Natural killer cell (primary cell): ENCODE results near the gene NT5DC1. TPM values are rescaled to one million over a fixed set of nuclear protein-coding genes. Genes with fewer than 3 reads are reported as not detected.
A peak's percentile ranks its signal among the peaks of the same experiment; 100 is the strongest.

Experiments
- ATAC-seq, 3 donors: fragments of 150-1000 bp in 2 of 3; fragments of 200-7000 bp in 1 of 3; cut with Tn5 transposase; 1 replicate in 1 of 3; 2 replicates in 2 of 3; pipeline ENCODE4 v1.10.0; 2021; ENCODE audit warnings: mild to moderate bottlenecking in 2 of 3, moderate library complexity in 2 of 3
- DNase-seq, 2 donors: peaks; one replicate each; pipeline versions ENCODE4 v3.0.0 to v3.0.0-alpha.2; 2013 to 2021; ENCODE audit warnings: mixed read lengths in 1 of 2
- H3K27ac ChIP-seq: one replicate; pipeline ENCODE4 v1.5.1; 2013; ENCODE audit warnings: mild to moderate bottlenecking, low read length
- H3K27me3 ChIP-seq: one replicate; pipeline ENCODE4 v1.6.1; 2013; ENCODE audit warnings: low read length; ENCODE audit not compliant: control insufficient read depth, insufficient read depth
- H3K36me3 ChIP-seq: one replicate; pipeline ENCODE4 v1.6.1; 2013; ENCODE audit warnings: low read length; ENCODE audit not compliant: control insufficient read depth, insufficient read depth
- H3K4me1 ChIP-seq: one replicate; pipeline ENCODE4 v1.6.1; 2013; ENCODE audit warnings: low read length; ENCODE audit not compliant: control insufficient read depth, insufficient read depth
- H3K4me3 ChIP-seq: one replicate; pipeline ENCODE4 v1.5.1; 2013; ENCODE audit warnings: low read length
- H3K9me3 ChIP-seq: one replicate; pipeline ENCODE4 v1.6.1; 2013; ENCODE audit warnings: low read length; ENCODE audit not compliant: control insufficient read depth, insufficient read depth
- H3K27ac Mint-ChIP-seq, 2 donors: one replicate each; pipeline ENCODE4 v1.8.0; 2022; ENCODE audit warnings: mild to moderate bottlenecking in 2 of 2, mixed read lengths in 2 of 2, moderate library complexity in 1 of 2
- H3K27me3 Mint-ChIP-seq, 2 donors: one replicate each; pipeline ENCODE4 v1.8.0; 2022; ENCODE audit warnings: low read depth in 2 of 2, mixed read lengths in 2 of 2
- H3K36me3 Mint-ChIP-seq: one replicate; pipeline ENCODE4 v1.8.0; 2022; ENCODE audit warnings: mixed read lengths
- H3K4me1 Mint-ChIP-seq, 2 donors: one replicate each; pipeline ENCODE4 v1.8.0; 2022; ENCODE audit warnings: mixed read lengths in 2 of 2
- H3K4me3 Mint-ChIP-seq: one replicate; pipeline ENCODE4 v1.8.0; 2022; ENCODE audit warnings: mild to moderate bottlenecking, moderate library complexity, mixed read lengths
- H3K9me3 Mint-ChIP-seq, 2 donors: one replicate each; pipeline ENCODE4 v1.8.0; 2022; ENCODE audit warnings: mixed read lengths in 2 of 2
- WGBS: methylation state at CpG from one replicate; pipeline ENCODE4 v1.1.7; 2013; ENCODE audit warnings: missing lambda C conversion rate; ENCODE audit not compliant: insufficient coverage; 5-methylcytosine and 5-hydroxymethylcytosine counted together
- intact Hi-C: fragments of 100-400 bp; cut with micrococcal nuclease; formaldehyde crosslinking; loops from one replicate; pipeline ENCODE4 v1.14.2; 2022
- total RNA-seq, 4 donors: library from RNA; stranded (reverse); fragments of 120-200 nt in 1 of 4; gene quantifications; one replicate each; pipeline versions ENCODE4 v1.2.3 to v1.2.4, GENCODE V29; 2013 to 2022
- TF ChIP-seq, protein P1 (sequence below): fragments of 200-600 bp; IDR thresholded peaks from one replicate; pipeline ENCODE4 v1.8.0; 2022; ENCODE audit warnings: antibody characterized with exemption

Gene NT5DC1
- total RNA-seq, 3 donors from 2014 or later (not counting 1 experiment from before 2014, with no cell fraction given): 19.1 to 29.4 (median 20.5) TPM

GRCh38 chr6:116190550-116190949, 89.9 kb downstream of the NT5DC1 start:
- ATAC-seq: no peak
- no peak for DNase-seq
- no peak overlapping the region for H3K27ac Mint-ChIP-seq
- WGBS: 77% methylated on average over 4 of the region's 4 CpGs
- TF ChIP-seq, protein P1, sequence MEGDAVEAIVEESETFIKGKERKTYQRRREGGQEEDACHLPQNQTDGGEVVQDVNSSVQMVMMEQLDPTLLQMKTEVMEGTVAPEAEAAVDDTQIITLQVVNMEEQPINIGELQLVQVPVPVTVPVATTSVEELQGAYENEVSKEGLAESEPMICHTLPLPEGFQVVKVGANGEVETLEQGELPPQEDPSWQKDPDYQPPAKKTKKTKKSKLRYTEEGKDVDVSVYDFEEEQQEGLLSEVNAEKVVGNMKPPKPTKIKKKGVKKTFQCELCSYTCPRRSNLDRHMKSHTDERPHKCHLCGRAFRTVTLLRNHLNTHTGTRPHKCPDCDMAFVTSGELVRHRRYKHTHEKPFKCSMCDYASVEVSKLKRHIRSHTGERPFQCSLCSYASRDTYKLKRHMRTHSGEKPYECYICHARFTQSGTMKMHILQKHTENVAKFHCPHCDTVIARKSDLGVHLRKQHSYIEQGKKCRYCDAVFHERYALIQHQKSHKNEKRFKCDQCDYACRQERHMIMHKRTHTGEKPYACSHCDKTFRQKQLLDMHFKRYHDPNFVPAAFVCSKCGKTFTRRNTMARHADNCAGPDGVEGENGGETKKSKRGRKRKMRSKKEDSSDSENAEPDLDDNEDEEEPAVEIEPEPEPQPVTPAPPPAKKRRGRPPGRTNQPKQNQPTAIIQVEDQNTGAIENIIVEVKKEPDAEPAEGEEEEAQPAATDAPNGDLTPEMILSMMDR: no peak
- no peaks in the 10 kb centered on the region for H3K4me1 Mint-ChIP-seq
- H3K27me3 ChIP-seq: no peaks in the 10 kb centered on the region
- no peaks in the 10 kb centered on the region for H3K27me3 Mint-ChIP-seq
- H3K9me3 Mint-ChIP-seq: no peaks in the 10 kb centered on the region
- H3K4me1 ChIP-seq: no peaks in the 10 kb centered on the region
- no peak overlapping the region for H3K27ac ChIP-seq
- peaks cover 7% of the 10 kb centered on the region for H3K36me3 Mint-ChIP-seq
- no peak overlapping the region for H3K4me3 ChIP-seq
- H3K36me3 ChIP-seq: no peaks in the 10 kb centered on the region
- H3K4me3 Mint-ChIP-seq: no peak overlapping the region
- intact Hi-C loops: no loop called here
- no peaks in the 10 kb centered on the region for H3K9me3 ChIP-seq

- Histone ChIP-seq H3K27me3 (no peaks in the 10 kb centered on the region), H3K36me3 (no peaks in the 10 kb centered on the region), H3K4me3 (no peak overlapping the region), H3K27ac (no peak overlapping the region), H3K9me3 (no peaks in the 10 kb centered on the region), H3K4me1 (no peaks in the 10 kb centered on the region)
- TF ChIP-seq, protein P1: no peak
- H3K36me3 Mint-ChIP-seq: no peaks in the 10 kb centered on the region
- H3K9me3 Mint-ChIP-seq: no peaks in the 10 kb centered on the region
- intact Hi-C loops: no loop called here
- no peaks in the 10 kb centered on the region for H3K27me3 Mint-ChIP-seq
- H3K4me3 Mint-ChIP-seq: no peak overlapping the region
- H3K27ac Mint-ChIP-seq: no peak overlapping the region
- 97% methylated on average over 2 of the region's 2 CpGs for WGBS
- H3K4me1 Mint-ChIP-seq: peaks cover 0 to 4% of the 10 kb centered on the region in 2 donors
- no peak for ATAC-seq
- no peak for DNase-seq
These were observed 91.2 kb downstream of the NT5DC1 start for GRCh38 chr6:116191881-116192280.

DNA sequence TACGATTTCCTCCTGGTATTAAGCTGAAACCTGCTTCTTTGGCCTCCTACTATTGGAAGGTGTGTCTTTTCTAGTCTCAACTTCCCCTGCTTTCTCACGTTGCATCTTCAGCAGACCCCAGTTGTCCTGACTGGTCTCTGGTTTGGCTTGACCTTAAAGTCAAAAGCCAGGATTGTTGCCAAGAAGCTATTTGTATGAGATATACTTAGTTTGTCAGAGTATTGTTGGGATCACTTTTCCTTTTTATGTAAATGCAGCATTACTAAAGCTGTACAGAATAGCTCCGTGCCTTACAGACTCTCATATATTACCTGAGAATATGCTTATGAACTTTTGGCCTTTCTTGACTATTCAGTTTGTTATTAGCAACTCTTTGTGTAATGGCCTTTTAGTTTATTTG, 92.1 kb downstream of the NT5DC1 start:
- Mint-ChIP-seq H3K4me1 (peaks cover 0 to 8% of the 10 kb centered on the region in 2 donors), H3K36me3 (no peaks in the 10 kb centered on the region), H3K27ac (no peak overlapping the region), H3K4me3 (no peak overlapping the region), H3K27me3 (no peaks in the 10 kb centered on the region), H3K9me3 (no peaks in the 10 kb centered on the region)
- ATAC-seq: no peak
- TF ChIP-seq, protein P1: no peak
- WGBS: 94% methylated on average over 3 of the region's 3 CpGs
- H3K4me3 ChIP-seq: no peak overlapping the region
- H3K36me3 ChIP-seq: no peaks in the 10 kb centered on the region
- no peaks in the 10 kb centered on the region for H3K4me1 ChIP-seq
- intact Hi-C loops: no loop called here
- no peaks in the 10 kb centered on the region for H3K27me3 ChIP-seq
- H3K9me3 ChIP-seq: no peaks in the 10 kb centered on the region
- no peak overlapping the region for H3K27ac ChIP-seq
- DNase-seq: no peak

DNA sequence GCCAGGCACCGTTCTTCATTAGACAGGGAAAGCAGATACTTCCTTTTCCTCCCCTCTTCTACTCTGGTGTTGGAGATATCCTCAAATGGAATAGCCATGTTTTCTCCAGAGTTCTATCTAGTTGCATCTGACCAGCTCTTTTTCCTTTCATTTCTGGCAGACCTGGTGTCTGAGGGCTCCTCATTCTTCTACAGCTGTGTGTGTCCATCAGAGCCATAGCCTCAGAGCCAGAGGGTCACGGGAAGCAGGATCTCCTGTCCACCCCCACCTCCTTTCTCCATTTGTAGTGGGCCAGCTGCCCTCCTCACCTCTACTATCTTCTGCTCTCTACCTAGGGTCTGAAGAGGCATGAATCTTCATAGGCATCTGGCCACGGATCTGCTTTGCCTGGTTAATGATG, 96.2 kb downstream of the NT5DC1 start:
- 87% methylated on average over 3 of the region's 3 CpGs for WGBS
- H3K27me3 ChIP-seq: no peaks in the 10 kb centered on the region
- Mint-ChIP-seq H3K4me3 (no peak overlapping the region), H3K4me1 (peaks cover 0 to 12% of the 10 kb centered on the region in 2 donors), H3K27ac (peak overlapping the region in 1 of 2 donors; percentile 31), H3K27me3 (no peaks in the 10 kb centered on the region), H3K9me3 (no peaks in the 10 kb centered on the region), H3K36me3 (no peaks in the 10 kb centered on the region)
- DNase-seq (no peak), ATAC-seq (no peak)
- H3K27ac ChIP-seq: no peak overlapping the region
- intact Hi-C loops: no loop called here
- H3K36me3 ChIP-seq: no peaks in the 10 kb centered on the region
- H3K4me3 ChIP-seq: no peak overlapping the region
- H3K4me1 ChIP-seq: no peaks in the 10 kb centered on the region
- TF ChIP-seq, protein P1: no peak
- H3K9me3 ChIP-seq: no peaks in the 10 kb centered on the region
